DMS114 treated with DMSO at 0.1 percent for 48 hours (cell line): ENCODE data around the gene NPAS3.

ENCODE experiments used
- DNase-seq: peaks from one replicate; lab custom pipeline; 2025; ENCODE audit not compliant: unreplicated experiment; lab: John Stamatoyannopoulos, UW

The NPAS3 gene

DNA sequence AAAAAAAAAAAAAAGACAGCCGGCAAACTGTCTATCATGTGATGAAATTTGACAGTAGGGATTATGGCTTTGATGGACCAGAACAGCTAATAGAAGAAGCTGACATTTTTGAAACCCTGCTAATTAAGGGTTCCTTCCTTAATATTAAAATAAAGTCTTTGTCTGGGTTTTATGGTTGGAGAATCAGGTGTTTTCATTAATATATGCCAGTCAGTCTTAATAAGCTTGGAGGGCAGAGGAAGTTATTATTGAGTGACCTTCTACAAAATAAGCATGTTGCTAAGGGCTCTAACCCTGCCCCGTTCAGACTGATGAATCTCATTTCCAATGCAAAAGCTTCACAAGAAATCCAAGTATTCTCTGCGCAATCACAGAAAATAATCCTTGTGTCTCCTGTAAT, 722.4 kb downstream of the NPAS3 start:
- DNase-seq, result no peak

- no peak for DNase-seq
Measured at GRCh38 chr14:33668066-33668465, 729.4 kb downstream of the NPAS3 start.

- no peak for DNase-seq
Measured at GRCh38 chr14:33669111-33669510, 730.4 kb downstream of the NPAS3 start.

DNA sequence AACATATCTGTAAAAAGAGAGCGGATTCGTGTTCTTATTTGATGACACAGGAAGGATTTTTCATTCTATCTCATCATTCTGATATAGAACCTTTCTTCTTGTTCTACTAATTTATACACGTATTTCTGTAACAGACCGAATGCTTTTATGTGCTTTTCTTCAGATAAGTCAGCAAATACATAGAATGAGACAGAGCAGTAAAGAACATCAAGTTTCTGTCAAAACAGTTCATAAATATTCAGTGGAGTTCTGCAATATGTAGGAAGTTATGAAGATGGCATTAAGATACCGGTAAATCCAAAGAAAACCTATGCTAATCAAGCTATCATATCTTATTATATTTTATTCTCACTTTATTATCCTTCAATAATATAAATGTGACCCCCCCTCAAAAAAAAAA, 731.6 kb downstream of the NPAS3 start:
- DNase-seq, result no peak

GRCh38 chr14:33671556-33671955, 732.9 kb downstream of the NPAS3 start:
- no peak for DNase-seq

- DNase-seq, result no peak
Measured at GRCh38 chr14:33674927-33675326, 736.2 kb downstream of the NPAS3 start.

DNA sequence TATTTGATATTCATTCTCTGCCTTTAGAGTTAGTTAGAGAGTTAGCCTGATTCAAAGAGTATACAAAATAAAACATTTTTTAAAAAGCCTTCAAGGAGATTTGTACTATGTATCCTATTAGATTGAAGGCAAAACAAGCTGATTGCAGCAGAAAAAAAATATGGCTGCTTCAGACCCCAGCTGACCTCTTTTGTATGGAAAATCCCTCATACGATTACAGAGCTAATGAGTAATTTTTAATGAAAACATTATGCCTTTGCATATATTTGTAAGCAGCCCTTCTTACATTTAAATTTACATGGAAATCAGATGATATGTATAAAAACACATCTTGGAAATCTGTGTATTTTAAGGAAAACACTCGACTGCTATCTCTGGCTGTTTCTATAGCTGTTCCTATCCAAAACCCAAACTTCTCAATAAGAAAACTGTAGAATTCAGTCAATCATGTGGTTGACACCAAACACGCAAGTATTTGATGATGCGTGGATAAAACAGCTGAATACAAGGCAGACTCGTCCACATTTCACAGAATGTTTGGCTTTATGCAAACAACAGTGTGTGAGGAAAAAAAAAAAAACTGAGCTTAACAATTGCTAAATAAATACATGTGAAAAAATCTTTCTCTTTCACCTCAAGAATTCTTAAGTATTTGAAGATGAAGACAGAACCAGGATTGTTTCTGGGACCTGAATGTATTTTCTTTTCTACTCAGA, 736.9 kb downstream of the NPAS3 start:
- no peak for DNase-seq

DNA sequence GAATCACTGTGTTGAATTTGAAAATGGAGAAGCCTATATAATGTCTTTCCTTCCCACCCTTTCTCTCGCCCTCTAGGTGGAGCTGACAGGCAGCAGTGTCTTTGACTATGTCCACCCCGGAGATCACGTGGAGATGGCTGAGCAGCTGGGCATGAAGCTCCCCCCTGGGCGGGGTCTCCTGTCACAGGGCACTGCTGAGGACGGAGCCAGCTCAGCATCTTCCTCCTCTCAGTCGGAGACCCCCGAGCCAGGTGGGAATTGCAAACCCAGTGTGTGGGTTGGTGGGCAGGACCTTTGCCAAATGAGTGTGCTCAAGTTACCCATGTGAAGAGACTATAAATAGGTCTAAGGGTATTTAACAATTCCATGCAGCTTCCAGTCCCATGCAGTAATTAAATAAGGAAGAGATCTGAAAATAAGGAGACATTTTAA, 737.5 kb downstream of the NPAS3 start:
- no peak for DNase-seq

- no peak for DNase-seq
Measured at GRCh38 chr14:33676891-33677290, 738.2 kb downstream of the NPAS3 start.

DNA sequence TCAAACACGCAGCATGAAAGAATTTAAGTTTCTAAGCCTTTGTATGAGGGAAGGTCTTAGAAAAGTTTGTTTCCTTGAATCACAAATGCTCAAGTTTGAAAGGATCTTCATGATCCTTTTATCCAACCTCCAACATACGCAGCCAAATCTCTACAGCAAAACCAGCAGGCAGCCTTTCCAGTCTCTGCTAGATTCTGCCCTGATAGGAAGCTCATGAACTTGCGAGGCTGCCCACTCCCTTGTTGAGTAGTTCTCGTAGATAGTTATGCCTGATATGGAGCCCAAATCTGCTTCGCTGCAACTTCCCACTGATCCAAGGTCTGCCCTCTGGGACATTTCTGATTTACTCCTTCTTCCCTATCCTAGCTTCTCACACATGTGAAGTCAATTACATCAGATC, 739.3 kb downstream of the NPAS3 start:
- DNase-seq, result no peak

DNA sequence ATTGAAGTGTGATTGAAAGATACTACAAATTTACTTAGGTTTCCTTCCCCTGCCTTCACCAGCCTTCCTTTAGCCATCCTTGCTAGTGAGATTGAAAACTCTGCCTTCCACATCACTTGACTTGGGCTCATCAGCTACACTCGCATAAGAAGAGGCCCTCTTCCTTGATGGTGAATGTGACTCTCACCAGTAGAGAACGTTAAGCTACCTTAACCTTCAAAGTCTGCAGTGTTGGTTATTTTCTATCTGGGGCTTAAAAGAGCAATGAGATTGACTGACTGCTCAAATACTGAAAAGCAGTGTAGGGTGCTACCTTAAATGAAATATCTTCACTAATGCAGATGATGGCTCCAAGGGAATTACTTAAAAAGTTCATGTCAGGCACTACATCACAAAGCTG, 740.3 kb downstream of the NPAS3 start:
- DNase-seq, result no peak

DNA sequence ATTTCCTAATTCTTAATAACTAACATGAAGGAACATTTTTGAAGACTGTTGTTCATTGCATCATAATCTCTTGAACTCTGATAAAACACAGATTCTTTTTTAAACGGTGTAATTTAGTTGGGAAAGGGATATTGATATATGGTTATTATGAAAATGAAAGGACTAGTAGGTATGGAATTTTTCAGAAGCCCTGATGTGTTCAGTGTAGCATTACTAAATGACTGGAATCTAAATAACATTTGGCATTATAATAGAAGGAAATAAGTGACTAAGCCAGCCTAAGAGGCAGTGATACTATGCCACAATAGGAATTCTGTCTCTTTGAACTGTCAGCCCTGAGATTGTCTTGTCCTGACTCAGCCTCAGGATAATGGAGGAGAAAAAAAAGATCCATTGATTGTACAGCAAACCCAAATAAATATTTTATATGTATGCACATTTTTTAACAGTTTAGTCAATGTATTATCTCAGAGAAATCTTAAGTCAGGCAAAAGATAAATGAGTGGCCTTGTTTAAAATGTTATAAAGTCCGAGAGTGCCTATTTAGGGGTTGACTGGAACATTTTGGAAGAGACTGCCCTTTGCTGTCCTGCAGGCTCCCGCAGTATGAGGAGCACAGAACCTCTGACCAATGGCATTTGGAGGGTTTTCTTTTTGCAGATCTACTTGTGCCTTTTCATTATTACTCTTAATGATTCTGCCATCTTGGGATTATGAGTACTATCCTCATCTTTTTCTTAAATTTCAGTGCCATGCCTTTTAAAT, 741.0 kb downstream of the NPAS3 start:
- no peak for DNase-seq

GRCh38 chr14:33680873-33681272, 742.2 kb downstream of the NPAS3 start:
- DNase-seq, result no peak

- DNase-seq, result no peak
Measured at GRCh38 chr14:33682760-33683159, 744.1 kb downstream of the NPAS3 start.

DNA sequence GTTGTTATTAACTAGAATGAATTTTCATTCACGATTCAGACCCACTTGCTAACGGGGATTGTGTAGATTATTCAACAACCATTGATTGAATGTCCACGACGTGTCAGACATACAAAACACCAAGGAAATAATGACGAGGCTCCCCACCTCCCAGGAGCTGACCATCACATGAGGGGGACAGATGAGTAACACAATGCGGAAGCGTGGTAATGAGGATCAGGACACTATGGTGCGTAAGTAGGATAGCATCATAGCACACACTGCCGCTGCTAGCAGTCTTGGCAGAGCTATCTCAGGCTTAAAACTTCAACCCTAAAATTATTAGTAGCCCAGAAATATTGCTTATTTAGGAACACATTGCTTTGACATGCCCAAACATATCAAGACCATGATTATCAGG, 746.3 kb downstream of the NPAS3 start:
- DNase-seq, result no peak

GRCh38 chr14:33685698-33686097, 747.0 kb downstream of the NPAS3 start:
- no peak for DNase-seq

- DNase-seq, result no peak
Measured at GRCh38 chr14:33686218-33686617, 747.5 kb downstream of the NPAS3 start.

GRCh38 chr14:33686856-33687255, 748.2 kb downstream of the NPAS3 start:
- no peak for DNase-seq

DNA sequence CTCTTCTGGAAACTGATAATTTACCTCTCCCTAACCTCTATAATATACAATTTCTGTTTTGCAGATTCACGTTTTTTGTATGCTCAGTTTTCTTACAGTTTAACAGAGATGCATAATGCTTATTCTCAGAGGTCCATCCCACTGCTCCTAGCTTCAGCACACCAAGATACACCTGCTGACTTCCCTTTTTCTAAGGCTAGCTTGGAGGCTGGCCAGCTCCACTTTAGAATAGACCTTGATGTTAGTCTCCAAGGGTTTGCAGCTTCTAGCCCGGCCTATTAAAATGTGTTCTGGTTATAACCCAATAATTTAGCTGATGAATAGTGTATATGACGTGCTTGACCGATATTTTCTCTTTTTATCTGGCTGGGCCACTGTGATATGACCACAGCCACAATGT, 751.0 kb downstream of the NPAS3 start:
- DNase-seq, result no peak

DNA sequence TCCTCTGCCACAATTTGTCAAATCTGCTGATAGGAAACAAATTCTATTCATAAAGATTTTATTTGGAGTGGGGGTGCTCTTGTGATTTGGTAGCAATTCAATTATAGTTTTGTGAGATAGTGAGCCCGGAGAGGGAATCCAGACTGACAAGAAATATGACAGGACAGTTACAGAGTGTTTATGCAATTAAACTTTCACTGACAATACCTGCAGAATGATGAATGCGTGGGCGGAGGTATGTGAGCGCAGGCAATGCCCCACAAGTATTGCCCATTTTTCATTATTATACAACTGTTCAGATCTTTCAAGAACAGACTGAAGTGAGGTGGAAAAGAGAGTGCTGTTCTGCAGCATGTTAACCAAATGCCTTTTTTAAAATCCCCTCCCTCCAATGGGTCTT, 753.2 kb downstream of the NPAS3 start:
- no peak for DNase-seq

GRCh38 chr14:33692762-33693161, 754.1 kb downstream of the NPAS3 start:
- no peak for DNase-seq

DNA sequence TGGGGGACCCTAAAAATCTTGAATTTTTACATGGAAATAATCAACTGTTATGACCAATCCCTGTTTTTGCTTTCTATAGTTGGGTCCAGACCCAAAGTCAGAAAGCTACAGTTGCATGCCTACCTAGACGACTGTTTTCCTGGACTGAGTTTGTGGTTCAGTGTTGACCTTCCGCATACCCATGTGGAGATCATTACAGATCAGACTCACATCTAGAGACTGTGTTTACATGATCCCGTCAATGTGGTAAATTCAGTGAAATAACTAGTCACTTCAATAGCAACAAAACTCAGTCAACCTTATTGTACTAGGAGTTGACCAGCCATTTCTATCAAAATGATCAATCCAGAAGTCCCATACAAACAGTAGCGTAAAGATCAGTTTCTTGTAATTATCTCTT, 754.6 kb downstream of the NPAS3 start:
- DNase-seq, result no peak

DNA sequence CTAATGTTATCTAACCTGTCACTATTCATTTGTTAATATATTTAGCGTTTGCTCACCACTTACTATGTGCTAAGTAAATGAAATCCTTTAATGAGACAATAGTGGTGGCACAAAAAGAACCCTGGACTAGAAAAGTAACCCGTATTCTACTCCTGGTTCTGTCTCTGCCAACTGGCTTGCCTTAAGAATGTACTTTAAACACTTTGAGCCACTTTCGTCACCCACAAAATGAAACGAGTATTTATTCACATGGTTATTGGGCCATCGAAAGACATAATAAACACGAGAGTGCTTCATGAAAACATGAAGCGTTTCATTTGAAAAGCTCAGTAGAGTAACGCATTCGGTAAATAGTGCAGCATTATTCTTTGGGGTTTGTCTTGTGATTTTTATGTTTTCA, 757.5 kb downstream of the NPAS3 start:
- no peak for DNase-seq
